Glutamatergic neuron (in vitro differentiated cells): ENCODE data around the gene MIB2. TPM values are rescaled to one million over a fixed set of nuclear protein-coding genes. Genes with fewer than 3 reads are reported as not detected.

Experiments used
- DNase-seq: peaks from one replicate; pipeline ENCODE4 v3.0.0; 2022
- H3K27ac Mint-ChIP-seq: one replicate; pipeline ENCODE4 v1.8.0; 2020; ENCODE audit warnings: mild to moderate bottlenecking, mixed read lengths, inconsistent platforms; ENCODE audit not compliant: unreplicated experiment
- H3K27me3 Mint-ChIP-seq: one replicate; pipeline ENCODE4 v1.8.0; 2020; ENCODE audit warnings: mild to moderate bottlenecking, moderate library complexity, mixed read lengths, inconsistent platforms; ENCODE audit not compliant: unreplicated experiment
- H3K36me3 Mint-ChIP-seq: one replicate; pipeline ENCODE4 v1.8.0; 2020; ENCODE audit warnings: mild to moderate bottlenecking, mixed read lengths, inconsistent platforms; ENCODE audit not compliant: unreplicated experiment
- H3K4me1 Mint-ChIP-seq: one replicate; pipeline ENCODE4 v1.8.0; 2020; ENCODE audit warnings: mild to moderate bottlenecking, low read depth, mixed read lengths, inconsistent platforms; ENCODE audit not compliant: unreplicated experiment
- H3K4me3 Mint-ChIP-seq: one replicate; pipeline ENCODE4 v1.8.0; 2020; ENCODE audit warnings: mild to moderate bottlenecking, mixed read lengths, inconsistent platforms; ENCODE audit not compliant: unreplicated experiment
- H3K9me3 Mint-ChIP-seq: one replicate; pipeline ENCODE4 v1.8.0; 2020; ENCODE audit warnings: mild to moderate bottlenecking, moderate library complexity, mixed read lengths, inconsistent platforms; ENCODE audit not compliant: unreplicated experiment
- total RNA-seq: library from RNA; stranded (reverse); fragmentation: NEBNext Ultra II Directional; extraction: Animal tissue kit (Norgen Biotek cat#: 25700); gene quantifications from one replicate; pipeline ENCODE4 v1.2.1, GENCODE V29; 2021; ENCODE audit not compliant: unreplicated experiment
- TF ChIP-seq, protein P1 (sequence below): fragments of 200-600 bp; sonication (generic); IDR thresholded peaks from one replicate; pipeline ENCODE4 v1.5.0; 2021; ENCODE audit not compliant: partially characterized antibody, unreplicated experiment

The MIB2 gene
- total RNA-seq, 1 donor from 2014 or later, result 77.7 TPM

DNA sequence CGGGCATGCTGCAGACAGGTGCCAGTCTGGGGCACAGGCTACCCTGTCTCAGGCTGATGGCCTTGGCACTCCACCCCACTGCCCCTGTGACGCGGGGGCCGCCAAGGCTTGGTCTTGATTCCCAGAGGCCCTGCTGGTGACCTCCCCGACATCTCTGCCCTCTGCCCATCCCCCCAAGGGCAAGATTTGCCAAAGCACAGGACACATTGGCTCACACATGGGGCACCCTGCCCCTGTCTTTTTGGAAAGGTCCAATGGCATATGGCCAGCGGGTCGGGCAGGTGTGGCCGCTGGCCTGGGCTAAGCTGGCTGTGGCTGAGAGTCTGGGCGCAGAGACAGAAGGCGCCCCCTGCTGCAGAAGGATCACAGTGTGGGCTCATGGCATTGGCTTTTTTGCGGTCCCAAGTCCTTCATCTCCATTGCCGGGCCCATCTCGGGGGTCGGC, 4.6 kb downstream of the MIB2 start:
- H3K4me3 Mint-ChIP-seq, result no peak overlapping the region
- DNase-seq, result peak; percentile 62

DNA sequence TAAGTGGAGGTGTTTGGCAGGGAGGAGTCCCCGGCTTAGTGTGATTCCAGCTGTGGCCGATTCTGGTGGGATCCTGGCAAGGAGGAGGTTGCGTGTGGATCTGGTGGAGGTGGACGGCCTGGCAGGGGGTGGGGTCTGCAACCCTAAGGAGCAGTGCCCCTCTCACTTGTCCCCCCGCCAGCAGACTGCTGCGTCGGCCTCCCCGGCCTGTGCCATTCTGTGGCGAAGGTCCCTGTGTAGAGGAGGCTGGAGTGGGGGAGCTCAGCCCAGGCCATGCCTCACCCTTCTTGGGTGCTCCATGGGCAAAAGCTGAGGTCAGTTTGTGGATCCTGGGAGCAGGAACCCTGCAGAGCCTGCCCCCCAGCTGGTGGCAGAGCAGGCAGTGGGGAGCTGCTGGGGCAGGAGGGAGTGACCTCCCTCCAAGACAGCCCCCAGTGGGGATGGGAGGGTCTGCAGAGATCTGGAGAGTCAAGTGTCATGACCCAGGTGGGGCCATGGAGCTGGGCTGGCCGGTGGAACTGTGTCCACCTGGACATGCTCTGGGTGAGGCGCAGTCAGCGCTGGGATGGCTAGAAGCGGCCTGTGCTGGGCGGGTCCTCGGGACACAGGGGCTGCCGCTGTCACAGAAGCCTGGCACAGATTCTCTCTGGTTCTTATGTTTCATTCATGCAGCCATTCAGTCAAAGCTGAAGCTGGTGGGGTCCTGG, 5.3 kb downstream of the MIB2 start:
- TF ChIP-seq, protein P1, sequence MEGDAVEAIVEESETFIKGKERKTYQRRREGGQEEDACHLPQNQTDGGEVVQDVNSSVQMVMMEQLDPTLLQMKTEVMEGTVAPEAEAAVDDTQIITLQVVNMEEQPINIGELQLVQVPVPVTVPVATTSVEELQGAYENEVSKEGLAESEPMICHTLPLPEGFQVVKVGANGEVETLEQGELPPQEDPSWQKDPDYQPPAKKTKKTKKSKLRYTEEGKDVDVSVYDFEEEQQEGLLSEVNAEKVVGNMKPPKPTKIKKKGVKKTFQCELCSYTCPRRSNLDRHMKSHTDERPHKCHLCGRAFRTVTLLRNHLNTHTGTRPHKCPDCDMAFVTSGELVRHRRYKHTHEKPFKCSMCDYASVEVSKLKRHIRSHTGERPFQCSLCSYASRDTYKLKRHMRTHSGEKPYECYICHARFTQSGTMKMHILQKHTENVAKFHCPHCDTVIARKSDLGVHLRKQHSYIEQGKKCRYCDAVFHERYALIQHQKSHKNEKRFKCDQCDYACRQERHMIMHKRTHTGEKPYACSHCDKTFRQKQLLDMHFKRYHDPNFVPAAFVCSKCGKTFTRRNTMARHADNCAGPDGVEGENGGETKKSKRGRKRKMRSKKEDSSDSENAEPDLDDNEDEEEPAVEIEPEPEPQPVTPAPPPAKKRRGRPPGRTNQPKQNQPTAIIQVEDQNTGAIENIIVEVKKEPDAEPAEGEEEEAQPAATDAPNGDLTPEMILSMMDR, result no peak
- peaks cover 17% of the 10 kb centered on the region for H3K9me3 Mint-ChIP-seq
- no peak overlapping the region for H3K4me3 Mint-ChIP-seq
- peaks cover 8% of the 10 kb centered on the region for H3K4me1 Mint-ChIP-seq
- DNase-seq, result no peak
- H3K27ac Mint-ChIP-seq, result peak overlapping the region; percentile 1
- H3K27me3 Mint-ChIP-seq, result peaks cover 25% of the 10 kb centered on the region
- no peaks in the 10 kb centered on the region for H3K36me3 Mint-ChIP-seq

More for the DNA sequence above, 4.6 kb downstream of the MIB2 start:
- Mint-ChIP-seq H3K4me1 (peaks cover 8% of the 10 kb centered on the region), H3K36me3 (no peaks in the 10 kb centered on the region), H3K9me3 (peaks cover 16% of the 10 kb centered on the region), H3K27ac (peak overlapping the region; percentile 1), H3K27me3 (peaks cover 26% of the 10 kb centered on the region)
- TF ChIP-seq, protein P1, result peak; percentile 26

DNA sequence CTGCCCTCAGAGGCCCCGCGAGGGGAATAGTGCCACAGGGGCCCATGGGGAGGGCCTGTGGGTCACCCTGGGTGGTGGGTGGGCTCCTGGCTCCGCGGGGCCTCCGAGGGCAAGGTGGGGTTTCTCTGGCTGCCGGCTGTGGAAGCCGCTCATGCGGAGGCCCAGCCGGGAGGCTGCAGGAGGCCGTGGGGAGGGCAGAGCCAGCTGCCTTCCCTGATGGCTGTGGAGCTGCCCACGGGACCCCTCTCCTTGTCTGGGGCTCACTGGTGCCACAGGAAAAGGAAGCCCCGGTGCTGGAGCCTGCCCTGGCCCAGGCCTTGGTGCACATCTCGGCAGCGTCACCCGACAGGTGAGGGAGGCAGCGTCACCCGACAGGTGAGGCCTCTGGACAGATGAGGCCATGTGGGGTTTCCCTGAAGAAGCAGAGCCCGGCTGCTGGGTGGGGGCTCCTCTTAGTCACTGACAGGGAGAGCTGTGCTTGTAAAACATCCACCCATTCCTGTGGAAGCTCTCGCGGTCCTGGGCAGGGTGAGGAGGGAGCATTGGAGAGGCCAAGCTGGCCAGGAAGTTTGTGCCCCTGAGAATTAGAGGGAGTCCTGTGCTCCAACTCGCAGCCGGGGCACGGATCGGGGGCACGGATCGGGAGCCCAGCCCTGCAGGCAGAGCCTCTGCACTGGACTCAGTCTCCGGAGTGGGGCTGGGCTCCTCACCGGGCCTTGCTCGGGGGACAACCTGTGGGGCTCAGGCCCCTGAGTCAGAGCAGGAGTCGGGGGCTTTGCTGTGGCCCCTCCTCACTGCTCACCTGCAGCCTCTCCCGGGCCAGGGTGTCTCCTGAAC, 6.1 kb downstream of the MIB2 start:
- Mint-ChIP-seq H3K4me3 (no peak overlapping the region), H3K36me3 (no peaks in the 10 kb centered on the region), H3K9me3 (peaks cover 18% of the 10 kb centered on the region), H3K4me1 (peaks cover 10% of the 10 kb centered on the region), H3K27me3 (peaks cover 25% of the 10 kb centered on the region), H3K27ac (no peak overlapping the region)
- DNase-seq, result no peak
- TF ChIP-seq, protein P1, result no peak

DNA sequence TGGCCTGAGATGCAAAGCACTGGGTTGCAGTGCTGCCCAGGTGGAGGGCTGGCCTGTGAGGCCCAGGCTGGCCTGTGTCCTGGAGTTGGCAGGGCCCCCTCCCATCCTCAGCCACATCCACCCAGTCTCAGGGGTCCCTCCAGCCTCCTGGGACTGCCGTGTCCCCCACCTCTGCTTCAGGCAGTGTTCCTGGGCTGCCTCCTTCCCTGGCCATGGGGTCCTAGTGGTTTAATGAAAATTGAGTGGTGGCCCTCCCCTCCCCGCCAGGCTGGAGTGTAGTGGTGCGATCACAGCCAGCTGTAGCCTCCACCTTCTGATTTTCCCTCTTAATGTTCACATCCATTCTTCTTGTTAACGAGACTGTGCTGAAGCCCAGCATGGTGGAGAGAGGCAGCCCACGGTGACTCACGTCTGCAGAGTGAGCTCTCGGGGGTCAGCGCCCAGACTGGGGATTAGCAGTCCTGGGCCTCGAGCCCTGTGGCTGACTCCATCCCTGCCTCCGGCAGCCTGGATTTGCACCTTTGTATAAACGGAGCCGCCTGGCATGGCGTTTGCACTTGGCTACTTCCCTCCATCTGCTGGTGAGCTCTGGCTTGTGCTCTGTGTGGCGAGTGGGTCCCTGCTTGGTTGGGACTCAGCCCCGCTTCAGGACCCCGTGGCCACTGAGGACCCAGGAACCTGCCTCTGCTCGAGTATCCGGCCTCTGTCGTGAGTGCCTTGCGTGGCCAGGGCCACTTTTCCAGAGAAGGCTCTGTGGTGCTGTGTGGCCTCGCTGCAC, 6.9 kb downstream of the MIB2 start:
- Mint-ChIP-seq H3K4me1 (peaks cover 10% of the 10 kb centered on the region), H3K36me3 (no peaks in the 10 kb centered on the region), H3K4me3 (no peak overlapping the region), H3K27me3 (peaks cover 21% of the 10 kb centered on the region), H3K9me3 (peaks cover 16% of the 10 kb centered on the region), H3K27ac (peak overlapping the region; percentile 46)
- TF ChIP-seq, protein P1, result no peak
- no peak for DNase-seq
